Measurements from ENCODE around the gene IL12B.
"Not testable (repeated sequence)": the region's sequence is repeated elsewhere in the genome, so short reads cannot be mapped to it uniquely, and the experiment has no call there.

IL12B gene

DNA sequence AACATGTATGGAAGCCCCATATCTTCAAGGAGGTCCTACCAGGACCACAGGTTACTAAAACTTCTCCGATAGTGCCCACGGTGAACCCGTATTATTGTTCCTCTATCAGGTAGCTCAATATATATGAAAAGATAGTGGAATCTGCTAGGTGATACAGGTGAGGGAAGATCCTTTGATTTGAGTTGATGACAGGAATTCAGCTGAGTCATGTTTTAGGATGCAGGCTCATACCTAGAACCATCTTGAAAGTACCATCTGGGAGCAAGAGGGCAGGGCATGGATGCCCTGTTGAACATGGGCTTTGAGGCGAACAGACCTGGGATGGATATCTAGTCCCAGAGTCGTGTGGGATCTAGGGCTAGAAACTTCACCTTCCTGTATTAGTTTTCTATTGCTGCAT is 35.4 kb downstream of the IL12B start:
- in situ Hi-C loops (cut with MboI; ENCODE audit: low pct_unique_long_range_greater_than_20kb, low sequenced_read_pairs, unreplicated experiment): no loop called here
- no peak for TF ChIP-seq CTCF (IDR thresholded peaks at IDR 0.05; ENCODE audit: extremely low read depth, insufficient read depth, missing control alignments)
- DNase-seq (ENCODE audit: low spot score): no peak

GRCh38 chr5:159290741-159291140 is 39.5 kb downstream of the IL12B start:
- no peak for DNase-seq (ENCODE audit: low spot score)
- in situ Hi-C loops (cut with MboI; ENCODE audit: low pct_unique_long_range_greater_than_20kb, low sequenced_read_pairs, unreplicated experiment): no loop called here
- no peak for TF ChIP-seq CTCF (IDR thresholded peaks at IDR 0.05; ENCODE audit: extremely low read depth, insufficient read depth, missing control alignments)

DNA sequence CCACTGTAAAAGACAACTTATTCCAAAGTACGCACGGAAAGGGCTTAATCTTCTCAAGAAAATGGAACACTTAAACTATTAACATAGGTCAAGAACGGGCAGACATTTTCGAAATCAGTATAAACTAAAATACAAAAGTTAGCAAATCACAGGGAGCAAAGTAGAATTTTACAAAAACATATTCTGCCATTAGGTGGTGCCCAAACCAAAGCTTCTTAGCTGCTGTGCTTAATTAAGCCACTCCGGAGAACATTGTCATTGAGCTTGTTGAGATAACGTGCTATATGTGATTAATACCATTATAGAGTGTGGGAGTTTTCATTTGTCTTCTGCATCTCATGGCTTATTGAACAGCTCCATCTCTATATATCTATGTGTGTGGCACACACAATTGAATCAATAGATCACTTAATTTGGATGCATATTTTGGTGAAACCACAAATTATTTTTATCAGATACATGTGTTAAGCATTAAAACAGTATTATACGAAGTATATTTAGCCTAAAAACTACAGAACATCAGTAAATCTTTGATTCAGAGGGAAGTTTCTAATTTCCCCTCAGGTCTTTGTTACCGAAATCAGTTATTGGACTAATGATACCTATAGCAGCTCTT is 43.8 kb downstream of the IL12B start:
- peak; percentile 47 for TF ChIP-seq CTCF (IDR thresholded peaks at IDR 0.05; ENCODE audit: extremely low read depth, insufficient read depth, missing control alignments)
- DNase-seq (ENCODE audit: low spot score): no peak

DNA sequence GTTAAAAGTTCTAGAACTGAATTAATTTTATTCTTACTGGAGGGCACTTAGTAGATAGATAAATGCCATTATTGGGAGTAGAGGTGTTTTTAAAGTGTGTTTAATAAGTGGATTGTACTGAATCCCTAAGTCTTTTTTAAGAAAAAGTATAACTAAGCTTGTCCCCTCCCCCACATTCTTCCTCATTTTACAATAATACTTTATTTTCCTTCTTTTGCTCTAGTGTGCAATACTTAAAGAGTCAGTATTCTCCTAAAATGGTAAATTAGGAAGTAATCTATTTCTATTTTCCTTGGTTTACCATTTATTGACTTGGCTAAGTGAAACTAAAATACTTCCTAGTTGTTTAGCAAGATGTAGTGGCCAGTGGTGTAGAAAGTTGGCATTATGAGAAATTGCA is 55.6 kb downstream of the IL12B start:
- in situ Hi-C loops (cut with MboI; ENCODE audit: low pct_unique_long_range_greater_than_20kb, low sequenced_read_pairs, unreplicated experiment): no loop called here
- no peak for TF ChIP-seq CTCF (IDR thresholded peaks at IDR 0.05; ENCODE audit: extremely low read depth, insufficient read depth, missing control alignments)
- no peak for DNase-seq (ENCODE audit: low spot score)

More for the DNA sequence above, 43.8 kb downstream of the IL12B start:
- in situ Hi-C loops (cut with MboI; ENCODE audit: low pct_unique_long_range_greater_than_20kb, low sequenced_read_pairs, unreplicated experiment): no loop called here

GRCh38 chr5:159273923-159274322 is 56.4 kb downstream of the IL12B start:
- TF ChIP-seq CTCF (IDR thresholded peaks at IDR 0.05; ENCODE audit: extremely low read depth, insufficient read depth, missing control alignments): no peak
- DNase-seq (ENCODE audit: low spot score): no peak
- in situ Hi-C loops (cut with MboI; ENCODE audit: low pct_unique_long_range_greater_than_20kb, low sequenced_read_pairs, unreplicated experiment): no loop called here

- no peak for TF ChIP-seq CTCF (IDR thresholded peaks at IDR 0.05; ENCODE audit: extremely low read depth, insufficient read depth, missing control alignments)
- in situ Hi-C loops (cut with MboI; ENCODE audit: low pct_unique_long_range_greater_than_20kb, low sequenced_read_pairs, unreplicated experiment): no loop called here
- no peak for DNase-seq (ENCODE audit: low spot score)
These were observed 60.6 kb downstream of the IL12B start for GRCh38 chr5:159269723-159270122.

GRCh38 chr5:159266764-159267163 is 63.5 kb downstream of the IL12B start:
- in situ Hi-C loops (cut with MboI; ENCODE audit: low pct_unique_long_range_greater_than_20kb, low sequenced_read_pairs, unreplicated experiment); DNase-seq (ENCODE audit: low spot score): not testable (repeated sequence)

Measured in GM13977 (cell line).